ENCODE data around the gene PYGO1.

- TF ChIP-seq CTCF (conservative IDR thresholded peaks at IDR 0.05; ENCODE audit: low read depth, low read length) (no peak), CEBPB (IDR thresholded peaks at IDR 0.05; ENCODE audit: low read depth, low read length) (no peak), RAD21 (IDR thresholded peaks at IDR 0.05; ENCODE audit: low read length) (no peak), RCOR1 (IDR thresholded peaks at IDR 0.05; ENCODE audit: insufficient replicate concordance, low read length) (no peak), BHLHE40 (IDR thresholded peaks at IDR 0.05; ENCODE audit: low read depth, low read length) (no peak)
Observed at GRCh38 chr15:55619783-55620182, 31.6 kb upstream of the PYGO1 start.

All from IMR-90 (cell line).